Neural progenitor cell (in vitro differentiated cells): Measurements from ENCODE around the gene SLC38A10.

Experiments
- EZH2 ChIP-seq: fragments of 200-600 bp; sonication (generic); IDR thresholded peaks from 2 replicates; pipeline ENCODE4 v1.6.1; 2017; ENCODE audit warnings: antibody characterized with exemption, mild to moderate bottlenecking, moderate library complexity
- TF ChIP-seq, protein P1 (sequence below): fragments of 200-600 bp; sonication (generic); IDR thresholded peaks from 2 replicates; pipeline ENCODE4 v1.5.1; 2017; ENCODE audit warnings: antibody characterized with exemption, mild to moderate bottlenecking

GRCh38 chr17:81339191-81339533 lies 44.1 kb upstream of the SLC38A10 start:
- no peak for TF ChIP-seq EZH2
- TF ChIP-seq, protein P1, sequence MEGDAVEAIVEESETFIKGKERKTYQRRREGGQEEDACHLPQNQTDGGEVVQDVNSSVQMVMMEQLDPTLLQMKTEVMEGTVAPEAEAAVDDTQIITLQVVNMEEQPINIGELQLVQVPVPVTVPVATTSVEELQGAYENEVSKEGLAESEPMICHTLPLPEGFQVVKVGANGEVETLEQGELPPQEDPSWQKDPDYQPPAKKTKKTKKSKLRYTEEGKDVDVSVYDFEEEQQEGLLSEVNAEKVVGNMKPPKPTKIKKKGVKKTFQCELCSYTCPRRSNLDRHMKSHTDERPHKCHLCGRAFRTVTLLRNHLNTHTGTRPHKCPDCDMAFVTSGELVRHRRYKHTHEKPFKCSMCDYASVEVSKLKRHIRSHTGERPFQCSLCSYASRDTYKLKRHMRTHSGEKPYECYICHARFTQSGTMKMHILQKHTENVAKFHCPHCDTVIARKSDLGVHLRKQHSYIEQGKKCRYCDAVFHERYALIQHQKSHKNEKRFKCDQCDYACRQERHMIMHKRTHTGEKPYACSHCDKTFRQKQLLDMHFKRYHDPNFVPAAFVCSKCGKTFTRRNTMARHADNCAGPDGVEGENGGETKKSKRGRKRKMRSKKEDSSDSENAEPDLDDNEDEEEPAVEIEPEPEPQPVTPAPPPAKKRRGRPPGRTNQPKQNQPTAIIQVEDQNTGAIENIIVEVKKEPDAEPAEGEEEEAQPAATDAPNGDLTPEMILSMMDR = no peak
